ENCODE results near the gene OCEL1. TPM values are rescaled to one million over a fixed set of nuclear protein-coding genes. Genes with fewer than 3 reads are reported as not detected.

OCEL1 gene
- total and polyA plus RNA-seq, 10 of the 15 experiments (the other 5 are each of a cell fraction or from before 2014, with no cell fraction given): 2.8 to 18.2 (median 7.4) TPM

DNA sequence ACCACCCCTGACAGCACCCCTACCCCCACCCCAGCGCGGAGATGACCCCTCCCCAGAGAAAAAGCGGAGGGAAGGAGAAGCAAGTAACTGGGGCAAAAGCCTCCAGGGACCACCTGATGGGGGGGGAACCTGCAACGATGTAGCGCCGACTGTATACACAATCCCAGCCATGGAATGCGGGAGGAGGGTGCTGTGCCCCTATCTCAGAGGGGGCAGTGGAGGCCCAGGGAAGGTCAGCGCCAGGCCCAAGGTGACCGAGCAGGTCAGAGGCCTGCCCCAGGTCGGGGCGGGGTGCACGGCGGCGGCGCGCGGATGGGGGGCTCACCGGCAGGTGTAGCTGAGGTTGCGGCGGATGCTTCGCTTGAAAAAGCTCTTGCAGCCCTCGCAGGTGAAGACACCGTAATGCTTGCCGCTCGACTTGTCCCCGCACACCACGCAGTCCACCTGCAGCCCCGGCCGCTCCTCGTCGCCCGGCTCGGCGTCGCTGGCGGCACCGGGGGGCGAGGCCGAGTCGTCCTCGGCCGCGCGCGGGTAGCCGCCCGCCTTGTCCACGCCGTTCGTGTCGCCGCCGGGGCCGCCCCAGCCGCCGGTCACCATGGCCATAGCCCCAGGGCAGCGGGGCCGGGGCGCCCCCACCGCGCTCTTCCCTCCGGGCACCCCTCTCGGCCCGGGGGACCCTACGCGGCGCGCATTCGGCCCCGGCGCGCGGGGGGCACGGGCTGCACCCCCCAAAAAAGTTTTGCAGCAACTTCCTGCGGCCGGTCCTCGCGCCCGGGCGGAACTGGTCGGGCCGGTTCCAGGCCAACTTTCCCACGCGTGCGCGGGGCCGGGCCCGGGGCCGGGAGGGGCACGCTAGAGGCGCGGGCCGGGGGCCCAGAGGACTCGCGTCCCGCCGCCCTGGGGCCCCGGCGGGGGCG is 18.9 kb downstream of the OCEL1 start (continued):
- no peak for TF ChIP-seq RAD51 (IDR thresholded peaks at IDR 0.05)
- TF ChIP-seq NR2F1 (conservative IDR thresholded peaks at IDR 0.05): peak; percentile 44
- TF ChIP-seq, protein P1, sequence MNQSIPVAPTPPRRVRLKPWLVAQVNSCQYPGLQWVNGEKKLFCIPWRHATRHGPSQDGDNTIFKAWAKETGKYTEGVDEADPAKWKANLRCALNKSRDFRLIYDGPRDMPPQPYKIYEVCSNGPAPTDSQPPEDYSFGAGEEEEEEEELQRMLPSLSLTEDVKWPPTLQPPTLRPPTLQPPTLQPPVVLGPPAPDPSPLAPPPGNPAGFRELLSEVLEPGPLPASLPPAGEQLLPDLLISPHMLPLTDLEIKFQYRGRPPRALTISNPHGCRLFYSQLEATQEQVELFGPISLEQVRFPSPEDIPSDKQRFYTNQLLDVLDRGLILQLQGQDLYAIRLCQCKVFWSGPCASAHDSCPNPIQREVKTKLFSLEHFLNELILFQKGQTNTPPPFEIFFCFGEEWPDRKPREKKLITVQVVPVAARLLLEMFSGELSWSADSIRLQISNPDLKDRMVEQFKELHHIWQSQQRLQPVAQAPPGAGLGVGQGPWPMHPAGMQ (IDR thresholded peaks at IDR 0.05; ENCODE audit: borderline replicate concordance): no peak
- TF ChIP-seq DPF2 (IDR thresholded peaks at IDR 0.05): peak; percentile 77
- TF ChIP-seq, protein P2, sequence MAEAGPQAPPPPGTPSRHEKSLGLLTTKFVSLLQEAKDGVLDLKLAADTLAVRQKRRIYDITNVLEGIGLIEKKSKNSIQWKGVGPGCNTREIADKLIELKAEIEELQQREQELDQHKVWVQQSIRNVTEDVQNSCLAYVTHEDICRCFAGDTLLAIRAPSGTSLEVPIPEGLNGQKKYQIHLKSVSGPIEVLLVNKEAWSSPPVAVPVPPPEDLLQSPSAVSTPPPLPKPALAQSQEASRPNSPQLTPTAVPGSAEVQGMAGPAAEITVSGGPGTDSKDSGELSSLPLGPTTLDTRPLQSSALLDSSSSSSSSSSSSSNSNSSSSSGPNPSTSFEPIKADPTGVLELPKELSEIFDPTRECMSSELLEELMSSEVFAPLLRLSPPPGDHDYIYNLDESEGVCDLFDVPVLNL (IDR thresholded peaks at IDR 0.05; ENCODE audit: low read depth, low read length): no peak
- no peak for TF ChIP-seq NRF1 (conservative IDR thresholded peaks at IDR 0.05; ENCODE audit: low read depth, low read length)
- TF ChIP-seq, protein P3, sequence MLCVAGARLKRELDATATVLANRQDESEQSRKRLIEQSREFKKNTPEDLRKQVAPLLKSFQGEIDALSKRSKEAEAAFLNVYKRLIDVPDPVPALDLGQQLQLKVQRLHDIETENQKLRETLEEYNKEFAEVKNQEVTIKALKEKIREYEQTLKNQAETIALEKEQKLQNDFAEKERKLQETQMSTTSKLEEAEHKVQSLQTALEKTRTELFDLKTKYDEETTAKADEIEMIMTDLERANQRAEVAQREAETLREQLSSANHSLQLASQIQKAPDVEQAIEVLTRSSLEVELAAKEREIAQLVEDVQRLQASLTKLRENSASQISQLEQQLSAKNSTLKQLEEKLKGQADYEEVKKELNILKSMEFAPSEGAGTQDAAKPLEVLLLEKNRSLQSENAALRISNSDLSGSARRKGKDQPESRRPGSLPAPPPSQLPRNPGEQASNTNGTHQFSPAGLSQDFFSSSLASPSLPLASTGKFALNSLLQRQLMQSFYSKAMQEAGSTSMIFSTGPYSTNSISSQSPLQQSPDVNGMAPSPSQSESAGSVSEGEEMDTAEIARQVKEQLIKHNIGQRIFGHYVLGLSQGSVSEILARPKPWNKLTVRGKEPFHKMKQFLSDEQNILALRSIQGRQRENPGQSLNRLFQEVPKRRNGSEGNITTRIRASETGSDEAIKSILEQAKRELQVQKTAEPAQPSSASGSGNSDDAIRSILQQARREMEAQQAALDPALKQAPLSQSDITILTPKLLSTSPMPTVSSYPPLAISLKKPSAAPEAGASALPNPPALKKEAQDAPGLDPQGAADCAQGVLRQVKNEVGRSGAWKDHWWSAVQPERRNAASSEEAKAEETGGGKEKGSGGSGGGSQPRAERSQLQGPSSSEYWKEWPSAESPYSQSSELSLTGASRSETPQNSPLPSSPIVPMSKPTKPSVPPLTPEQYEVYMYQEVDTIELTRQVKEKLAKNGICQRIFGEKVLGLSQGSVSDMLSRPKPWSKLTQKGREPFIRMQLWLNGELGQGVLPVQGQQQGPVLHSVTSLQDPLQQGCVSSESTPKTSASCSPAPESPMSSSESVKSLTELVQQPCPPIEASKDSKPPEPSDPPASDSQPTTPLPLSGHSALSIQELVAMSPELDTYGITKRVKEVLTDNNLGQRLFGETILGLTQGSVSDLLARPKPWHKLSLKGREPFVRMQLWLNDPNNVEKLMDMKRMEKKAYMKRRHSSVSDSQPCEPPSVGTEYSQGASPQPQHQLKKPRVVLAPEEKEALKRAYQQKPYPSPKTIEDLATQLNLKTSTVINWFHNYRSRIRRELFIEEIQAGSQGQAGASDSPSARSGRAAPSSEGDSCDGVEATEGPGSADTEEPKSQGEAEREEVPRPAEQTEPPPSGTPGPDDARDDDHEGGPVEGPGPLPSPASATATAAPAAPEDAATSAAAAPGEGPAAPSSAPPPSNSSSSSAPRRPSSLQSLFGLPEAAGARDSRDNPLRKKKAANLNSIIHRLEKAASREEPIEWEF (IDR thresholded peaks at IDR 0.05; ENCODE audit: insufficient replicate concordance, low read depth, low read length): no peak
- no peak for TF ChIP-seq KDM1A (IDR thresholded peaks at IDR 0.05; ENCODE audit: borderline replicate concordance)
- TF ChIP-seq SREBF1 (IDR thresholded peaks at IDR 0.05; ENCODE audit: low read length): no peak
- TF ChIP-seq STAT3 (IDR thresholded peaks at IDR 0.05; ENCODE audit: low read depth, low read length): no peak
- TF ChIP-seq, protein P4, sequence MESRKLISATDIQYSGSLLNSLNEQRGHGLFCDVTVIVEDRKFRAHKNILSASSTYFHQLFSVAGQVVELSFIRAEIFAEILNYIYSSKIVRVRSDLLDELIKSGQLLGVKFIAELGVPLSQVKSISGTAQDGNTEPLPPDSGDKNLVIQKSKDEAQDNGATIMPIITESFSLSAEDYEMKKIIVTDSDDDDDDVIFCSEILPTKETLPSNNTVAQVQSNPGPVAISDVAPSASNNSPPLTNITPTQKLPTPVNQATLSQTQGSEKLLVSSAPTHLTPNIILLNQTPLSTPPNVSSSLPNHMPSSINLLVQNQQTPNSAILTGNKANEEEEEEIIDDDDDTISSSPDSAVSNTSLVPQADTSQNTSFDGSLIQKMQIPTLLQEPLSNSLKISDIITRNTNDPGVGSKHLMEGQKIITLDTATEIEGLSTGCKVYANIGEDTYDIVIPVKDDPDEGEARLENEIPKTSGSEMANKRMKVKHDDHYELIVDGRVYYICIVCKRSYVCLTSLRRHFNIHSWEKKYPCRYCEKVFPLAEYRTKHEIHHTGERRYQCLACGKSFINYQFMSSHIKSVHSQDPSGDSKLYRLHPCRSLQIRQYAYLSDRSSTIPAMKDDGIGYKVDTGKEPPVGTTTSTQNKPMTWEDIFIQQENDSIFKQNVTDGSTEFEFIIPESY (IDR thresholded peaks at IDR 0.05): no peak
